Caco-2 (cell line): ENCODE data around the gene IL17RC. TPM values are rescaled to one million over a fixed set of nuclear protein-coding genes. Genes with fewer than 3 reads are reported as not detected.

ENCODE experiments used
- BruUV-seq: library from RNA; stranded (reverse); fragments of 400-500 nt; replicated peaks from 2 replicates; lab custom pipeline; 2021; lab: Mats Ljungman, UMichigan
- CTCF ChIA-PET: fragments of 300-600 bp; sonication (Branson Sonifier 250); formaldehyde crosslinking; loops from one replicate; lab custom pipeline; 2022; ENCODE audit warnings: antibody characterized with exemption; lab: Charles Lee
- POLR2A ChIA-PET: fragments of 300-600 bp; sonication (Branson Sonifier 250); formaldehyde crosslinking; loops from one replicate; lab custom pipeline; 2022; ENCODE audit warnings: antibody characterized with exemption; lab: Charles Lee
- DNase-seq, 2 experiments: peaks; one replicate each; pipeline versions ENCODE4 v3.0.0 to v3.0.0-alpha.2; 2020 to 2022
- H3K27me3 ChIP-seq: replicated peaks from 2 replicates; pipeline ENCODE4 v1.6.0; 2011; ENCODE audit warnings: low read length; ENCODE audit not compliant: control insufficient read depth, insufficient read depth
- H3K36me3 ChIP-seq: 2 replicates; pipeline ENCODE4 v1.5.1; 2011; ENCODE audit warnings: low read length; ENCODE audit not compliant: control insufficient read depth, insufficient read depth
- H3K4me1 ChIP-seq: fragments of 250-450 bp; sonication (Bioruptor Pico); 2 replicates; pipeline ENCODE4 v1.5.1; 2020; ENCODE audit warnings: mild to moderate bottlenecking
- H3K4me3 ChIP-seq: 2 replicates; pipeline ENCODE4 v1.5.1; 2011; ENCODE audit warnings: low read depth, mild to moderate bottlenecking, control low read depth, low read length
- H3K9me3 ChIP-seq: fragments of 250-450 bp; sonication (Bioruptor Pico); 2 replicates; pipeline ENCODE4 v1.5.1; 2020; ENCODE audit warnings: mild to moderate bottlenecking, moderate library complexity
- H3K27ac Mint-ChIP-seq: one replicate; pipeline ENCODE4 v1.8.0; 2022; ENCODE audit warnings: mixed read lengths; ENCODE audit not compliant: unreplicated experiment
- H3K27me3 Mint-ChIP-seq: one replicate; pipeline ENCODE4 v1.8.0; 2022; ENCODE audit warnings: mixed read lengths; ENCODE audit not compliant: insufficient read depth, unreplicated experiment
- H3K36me3 Mint-ChIP-seq: one replicate; pipeline ENCODE4 v1.8.0; 2022; ENCODE audit warnings: mild to moderate bottlenecking, mixed read lengths; ENCODE audit not compliant: insufficient read depth, unreplicated experiment
- H3K4me1 Mint-ChIP-seq: one replicate; pipeline ENCODE4 v1.8.0; 2022; ENCODE audit warnings: low read depth, mixed read lengths; ENCODE audit not compliant: unreplicated experiment
- H3K4me3 Mint-ChIP-seq: one replicate; pipeline ENCODE4 v1.8.0; 2022; ENCODE audit warnings: mild to moderate bottlenecking, moderate library complexity, mixed read lengths; ENCODE audit not compliant: unreplicated experiment
- H3K9me3 Mint-ChIP-seq: one replicate; pipeline ENCODE4 v1.8.0; 2022; ENCODE audit warnings: mixed read lengths; ENCODE audit not compliant: unreplicated experiment
- intact Hi-C: fragments of 100-400 bp; cut with micrococcal nuclease; formaldehyde crosslinking; loops from one replicate; pipeline ENCODE4 v1.10.0; 2022; ENCODE audit not compliant: unreplicated experiment
- total RNA-seq: library from RNA; stranded (reverse); gene quantifications from 2 replicates; pipeline ENCODE4 v1.2.3, GENCODE V29; 2022
- TF ChIP-seq, protein P1 (sequence below), 2 experiments: fragments of 200-600 bp in 1 of 2; IDR thresholded peaks; 1 replicate in 1 of 2; 2 replicates in 1 of 2; pipeline versions ENCODE4 v1.5.1 to v1.8.0; 2011 to 2022; ENCODE audit warnings: antibody characterized with exemption in 1 of 2, control low read depth in 1 of 2, inconsistent platforms in 1 of 2, low read depth in 1 of 2, low read length in 1 of 2, mild to moderate bottlenecking in 1 of 2, moderate library complexity in 1 of 2; ENCODE audit not compliant: insufficient read depth in 1 of 2, severe bottlenecking in 1 of 2, unreplicated experiment in 1 of 2

IL17RC gene
- total RNA-seq, 1 experiment from 2014 or later = 11.3 TPM

GRCh38 chr3:9944271-9944670, 27.4 kb downstream of the IL17RC start:
- H3K4me3 Mint-ChIP-seq = peak overlapping the region; percentile 16
- no TSS peak for BruUV-seq
- intact Hi-C loops = no loop called here
- CTCF ChIA-PET = interaction anchor here (0.5 kb wide), 1 partner anchor 12 kb away, joined by 3 read pairs; no protein-coding TSS in a partner anchor
- Histone ChIP-seq H3K4me1 (0 out of 2 replicates have a peak, but pooled peaks cover 6% of the 10 kb centered on the region), H3K4me3 (no peak overlapping the region), H3K27me3 (no peaks in the 10 kb centered on the region), H3K9me3 (no peaks in the 10 kb centered on the region), H3K36me3 (no peaks in the 10 kb centered on the region)
- no peak for DNase-seq
- POLR2A ChIA-PET = no interaction called here
- no peaks in the 10 kb centered on the region for H3K4me1 Mint-ChIP-seq
- no peaks in the 10 kb centered on the region for H3K27me3 Mint-ChIP-seq
- H3K36me3 Mint-ChIP-seq = peaks cover 15% of the 10 kb centered on the region
- TF ChIP-seq, protein P1, sequence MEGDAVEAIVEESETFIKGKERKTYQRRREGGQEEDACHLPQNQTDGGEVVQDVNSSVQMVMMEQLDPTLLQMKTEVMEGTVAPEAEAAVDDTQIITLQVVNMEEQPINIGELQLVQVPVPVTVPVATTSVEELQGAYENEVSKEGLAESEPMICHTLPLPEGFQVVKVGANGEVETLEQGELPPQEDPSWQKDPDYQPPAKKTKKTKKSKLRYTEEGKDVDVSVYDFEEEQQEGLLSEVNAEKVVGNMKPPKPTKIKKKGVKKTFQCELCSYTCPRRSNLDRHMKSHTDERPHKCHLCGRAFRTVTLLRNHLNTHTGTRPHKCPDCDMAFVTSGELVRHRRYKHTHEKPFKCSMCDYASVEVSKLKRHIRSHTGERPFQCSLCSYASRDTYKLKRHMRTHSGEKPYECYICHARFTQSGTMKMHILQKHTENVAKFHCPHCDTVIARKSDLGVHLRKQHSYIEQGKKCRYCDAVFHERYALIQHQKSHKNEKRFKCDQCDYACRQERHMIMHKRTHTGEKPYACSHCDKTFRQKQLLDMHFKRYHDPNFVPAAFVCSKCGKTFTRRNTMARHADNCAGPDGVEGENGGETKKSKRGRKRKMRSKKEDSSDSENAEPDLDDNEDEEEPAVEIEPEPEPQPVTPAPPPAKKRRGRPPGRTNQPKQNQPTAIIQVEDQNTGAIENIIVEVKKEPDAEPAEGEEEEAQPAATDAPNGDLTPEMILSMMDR (IDR thresholded peaks at IDR 0.05; ENCODE audit: insufficient read depth in 1 of 2, low read depth in 1 of 2, low read length in 1 of 2, severe bottlenecking in 1 of 2, unreplicated experiment in 1 of 2) = no peak
- H3K9me3 Mint-ChIP-seq = no peaks in the 10 kb centered on the region
- no peak overlapping the region for H3K27ac Mint-ChIP-seq

GRCh38 chr3:9945358-9945757, 28.5 kb downstream of the IL17RC start:
- no peaks in the 10 kb centered on the region for H3K27me3 Mint-ChIP-seq
- no peaks in the 10 kb centered on the region for H3K9me3 Mint-ChIP-seq
- intact Hi-C loops = no loop called here
- POLR2A ChIA-PET = interaction anchor here (0.6 to 1.8 kb wide), 4 partner anchors 12 to 114 kb away, joined by 3 to 49 read pairs (median 5); partner anchors contain the start of gene CRELD1
- Histone ChIP-seq H3K9me3 (no peaks in the 10 kb centered on the region), H3K4me3 (peak overlapping the region; percentile 1; the same call in 1 of the 2 replicates), H3K4me1 (0 out of 2 replicates have a peak, but pooled peaks cover 6% of the 10 kb centered on the region), H3K36me3 (no peaks in the 10 kb centered on the region; the same call in 1 of the 2 replicates), H3K27me3 (no peaks in the 10 kb centered on the region)
- CTCF ChIA-PET = interaction anchor here (1.4 to 2.6 kb wide), 3 partner anchors 12 to 43 kb away, joined by 12 to 81 read pairs (median 14); partner anchors contain the start of genes CRELD1 and IL17RE
- no peak for DNase-seq
- H3K27ac Mint-ChIP-seq = no peak overlapping the region
- H3K36me3 Mint-ChIP-seq = peaks cover 15% of the 10 kb centered on the region
- TSS peak; percentile 46 for BruUV-seq
- H3K4me3 Mint-ChIP-seq = peak overlapping the region; percentile 83
- no peaks in the 10 kb centered on the region for H3K4me1 Mint-ChIP-seq
- TF ChIP-seq, protein P1 (IDR thresholded peaks at IDR 0.05; ENCODE audit: insufficient read depth in 1 of 2, low read depth in 1 of 2, low read length in 1 of 2, severe bottlenecking in 1 of 2, unreplicated experiment in 1 of 2) = no peak

DNA sequence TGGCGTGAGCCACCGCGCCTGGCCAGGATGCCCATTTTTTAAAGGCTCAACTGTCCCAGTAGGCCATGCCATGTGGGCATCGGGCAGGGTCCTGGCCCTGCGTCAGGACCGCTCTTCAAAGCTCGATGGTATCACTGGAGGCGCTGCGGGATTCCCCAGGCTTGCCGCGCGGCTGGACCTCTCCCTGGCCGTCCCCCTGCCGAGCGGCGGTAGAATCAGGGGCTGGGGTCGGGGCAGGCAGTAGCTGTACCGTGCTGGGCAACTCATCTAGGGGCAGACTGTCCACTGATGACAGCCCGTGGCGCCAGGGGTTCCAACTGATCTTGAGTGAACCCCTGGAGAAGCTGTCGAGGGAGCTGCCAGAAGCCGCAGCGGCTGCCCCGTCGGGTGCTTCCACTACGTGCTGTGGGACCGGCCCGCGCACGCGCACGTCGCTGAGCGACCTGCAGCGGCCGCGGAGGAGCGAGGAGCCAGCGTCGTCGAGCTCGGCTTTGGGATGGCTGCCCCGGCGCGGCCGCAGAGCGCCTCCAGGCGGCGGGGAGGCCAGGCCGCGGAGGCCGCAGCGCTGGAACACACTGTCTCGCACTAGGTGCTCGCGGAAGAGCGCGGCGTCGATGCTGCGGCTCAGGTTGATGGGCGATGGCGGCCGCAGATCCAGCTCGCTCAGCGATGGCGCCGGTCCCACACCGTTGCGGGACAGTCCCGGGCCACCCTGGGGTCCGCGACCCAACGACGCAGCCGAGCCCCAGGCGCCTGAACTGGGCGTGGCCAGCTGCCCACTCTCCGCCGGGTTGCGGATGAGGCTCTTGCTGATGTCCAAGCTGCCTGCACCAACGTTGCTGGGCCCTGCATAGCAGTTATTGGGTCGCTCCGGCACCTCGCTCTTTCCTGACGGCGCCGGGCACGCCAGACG, 29.5 kb downstream of the IL17RC start:
- POLR2A ChIA-PET = interaction anchor here (0.6 to 1.8 kb wide), 10 partner anchors 13 to 197 kb away, joined by 3 to 49 read pairs (median 4); partner anchors contain the start of genes ARPC4, CRELD1, EMC3 and OGG1
- H3K9me3 ChIP-seq = no peaks in the 10 kb centered on the region
- no peaks in the 10 kb centered on the region for H3K27me3 Mint-ChIP-seq
- peak overlapping the region; percentile 60 for H3K4me3 ChIP-seq
- H3K4me3 Mint-ChIP-seq = peak overlapping the region; percentile 83
- H3K36me3 ChIP-seq = no peaks in the 10 kb centered on the region; the same call in 1 of the 2 replicates
- H3K27ac Mint-ChIP-seq = peak overlapping the region; percentile 83
- H3K27me3 ChIP-seq = no peaks in the 10 kb centered on the region
- 0 out of 2 replicates have a peak, but pooled peaks cover 6% of the 10 kb centered on the region for H3K4me1 ChIP-seq
- no peaks in the 10 kb centered on the region for H3K9me3 Mint-ChIP-seq
- H3K4me1 Mint-ChIP-seq = no peaks in the 10 kb centered on the region
- CTCF ChIA-PET = interaction anchor here (0.6 to 2.6 kb wide), 27 partner anchors 9 to 214 kb away, joined by 3 to 81 read pairs (median 4); partner anchors contain the start of genes ARPC4, CRELD1, IL17RC and IL17RE
- TF ChIP-seq, protein P1 (IDR thresholded peaks at IDR 0.05; ENCODE audit: insufficient read depth in 1 of 2, low read depth in 1 of 2, low read length in 1 of 2, severe bottlenecking in 1 of 2, unreplicated experiment in 1 of 2) = peak; percentile 50 to 56
- BruUV-seq = no TSS peak
- intact Hi-C loops = loop anchor here (1.0 to 2.0 kb wide), 2 partner anchors 16 to 30 kb away; partner anchors contain the start of gene IL17RC
- H3K36me3 Mint-ChIP-seq = peaks cover 15% of the 10 kb centered on the region
- DNase-seq = peak; percentile 89 to 93
